GM12878 (cell line): ENCODE results near the gene PPT2. TPM values are rescaled to one million over a fixed set of nuclear protein-coding genes. Genes with fewer than 3 reads are reported as not detected.

ENCODE experiments used
- ATAC-seq: fragments of 200-7000 bp; cut with Tn5 transposase; 3 replicates; pipeline ENCODE4 v1.9.1; 2020; ENCODE audit warnings: mild to moderate bottlenecking, moderate library complexity
- BruUV-seq: library from RNA; stranded (reverse); fragments of 400-500 nt; replicated peaks from 2 replicates; lab custom pipeline; 2021; lab: Mats Ljungman, UMichigan
- CTCF ChIA-PET: fragments of 300-600 bp; sonication (Branson Sonifier 250); formaldehyde crosslinking; extraction: SDS; loops from one replicate; lab custom pipeline; 2021; ENCODE audit warnings: inconsistent platforms; lab: Yijun Ruan, JAX
- POLR2A ChIA-PET: fragments of 350-600 bp; formaldehyde crosslinking; extraction: SDS; loops from one replicate; lab custom pipeline; 2021; ENCODE audit warnings: inconsistent platforms; lab: Charles Lee
- RAD21 ChIA-PET: fragments of 300-600 bp; sonication (Branson Sonifier 250); formaldehyde crosslinking; loops from one replicate; lab custom pipeline; 2023; ENCODE audit warnings: antibody characterized with exemption; ENCODE audit not compliant: unreplicated experiment; lab: Charles Lee
- SMC1A ChIA-PET: fragments of 300-600 bp; sonication (Branson Sonifier 250); formaldehyde crosslinking; loops from one replicate; lab custom pipeline; 2023; ENCODE audit not compliant: unreplicated experiment, uncharacterized antibody; lab: Charles Lee
- DNase-seq: peaks from one replicate; pipeline ENCODE4 v3.0.0-alpha.2; 2011; ENCODE audit warnings: low read depth, low spot score
- FAIRE-seq: peaks from 3 replicates; lab custom pipeline; 2011; peaks lifted over from hg19 to GRCh38; lab: Jason Lieb, UNC
- H2AFZ ChIP-seq: 2 replicates; pipeline ENCODE4 v1.6.0; 2011; ENCODE audit warnings: low read depth, low read length, control low read depth; ENCODE audit not compliant: control insufficient read depth
- H3K27ac ChIP-seq: 2 replicates; pipeline ENCODE4 v1.5.1; 2011; ENCODE audit warnings: control low read depth; ENCODE audit not compliant: control insufficient read depth, insufficient read depth
- H3K27me3 ChIP-seq, 2 experiments: replicated peaks in 1 of 2; 2 replicates each; pipeline versions ENCODE4 v1.6.0 to v1.6.1; 2011; ENCODE audit warnings: low read length in 1 of 2; ENCODE audit not compliant: control insufficient read depth in 2 of 2, insufficient read depth in 2 of 2
- H3K36me3 ChIP-seq, 2 experiments: 2 replicates each; pipeline ENCODE4 v1.5.1; 2011; ENCODE audit warnings: low read length in 1 of 2; ENCODE audit not compliant: control insufficient read depth in 2 of 2, insufficient read depth in 2 of 2
- H3K4me1 ChIP-seq: 2 replicates; pipeline ENCODE4 v1.6.1; 2011; ENCODE audit warnings: mild to moderate bottlenecking, low read length, moderate library complexity, mixed read lengths; ENCODE audit not compliant: control insufficient read depth, insufficient read depth
- H3K4me2 ChIP-seq: 2 replicates; pipeline ENCODE4 v1.6.0; 2011; ENCODE audit warnings: control low read depth; ENCODE audit not compliant: control insufficient read depth, insufficient read depth
- H3K4me3 ChIP-seq: fragments of 200-600 bp; sonication (generic); 2 replicates; pipeline ENCODE4 v1.5.1; 2016
- H3K79me2 ChIP-seq: 2 replicates; pipeline ENCODE4 v1.6.0; 2011; ENCODE audit warnings: low read length; ENCODE audit not compliant: control insufficient read depth, insufficient read depth
- H3K9ac ChIP-seq: 2 replicates; pipeline ENCODE4 v1.8.0; 2011; ENCODE audit warnings: low read length, control low read depth, mixed read lengths; ENCODE audit not compliant: control insufficient read depth, insufficient read depth
- H3K9me3 ChIP-seq: replicated peaks from 3 replicates; pipeline ENCODE4 v1.5.1; 2011; ENCODE audit warnings: mild to moderate bottlenecking, low read length; ENCODE audit not compliant: control insufficient read depth, insufficient read depth
- H4K20me1 ChIP-seq: 2 replicates; pipeline ENCODE4 v1.6.0; 2011; ENCODE audit not compliant: control insufficient read depth, insufficient read depth
- E4F1 ChIP-seq: fragments of 450-650 bp; IDR thresholded peaks from 2 replicates; pipeline ENCODE4 v1.6.1; 2018; ENCODE audit warnings: borderline replicate concordance, mild to moderate bottlenecking; ENCODE audit not compliant: partially characterized antibody
- ESRRA ChIP-seq: IDR thresholded peaks from 2 replicates; pipeline ENCODE4 v1.6.1; 2012; ENCODE audit warnings: mild to moderate bottlenecking, low read length, improper control_type of control experiment
- IKZF2 ChIP-seq, 2 experiments: fragments of 450-650 bp; IDR thresholded peaks; 2 replicates each; pipeline ENCODE4 v1.6.1; 2017; ENCODE audit warnings: mild to moderate bottlenecking in 2 of 2, moderate library complexity in 2 of 2
- MYB ChIP-seq: fragments of 150-350 bp; IDR thresholded peaks from 2 replicates; pipeline ENCODE4 v1.6.1; 2014; ENCODE audit warnings: mild to moderate bottlenecking, low read depth, low read length, borderline replicate concordance
- NFYA ChIP-seq: IDR thresholded peaks from 2 replicates; pipeline ENCODE4 v1.6.1; 2011; ENCODE audit warnings: low read depth, mild to moderate bottlenecking, low read length, improper control_type of control experiment, borderline replicate concordance
- SMAD1 ChIP-seq: fragments of 450-650 bp; IDR thresholded peaks from 2 replicates; pipeline ENCODE4 v1.6.1; 2018; ENCODE audit warnings: mild to moderate bottlenecking, low read depth; ENCODE audit not compliant: partially characterized antibody
- WGBS: methylation state at CpG from one replicate; pipeline ENCODE4 v1.1.6; 2016; ENCODE audit warnings: low lambda C conversion rate; ENCODE audit not compliant: insufficient replicate concordance, insufficient coverage; ENCODE audit errors: missing lambda C conversion rate; 5-methylcytosine and 5-hydroxymethylcytosine counted together
- in situ Hi-C: fragments of 300-500 bp; cut with MboI; formaldehyde crosslinking; loops from 9 replicates; pipeline ENCODE4 v1.14.3; 2018; ENCODE audit warnings: mixed read lengths
- intact Hi-C: fragments of 100-400 bp; cut with micrococcal nuclease; formaldehyde crosslinking; loops from one replicate; pipeline ENCODE4 v1.14.2; 2022; ENCODE audit not compliant: unreplicated experiment
- polyA plus RNA-seq, 11 experiments: library from polyadenylated mRNA; depleted of rRNA in 4 of 11; unstranded in 6 of 11; stranded (reverse) in 5 of 11; fragments of >200 nt; fragmentation: Nextera tagmentation in 4 of 11; fragmentation: Illumina TruSeq in 1 of 11; extraction: Ambion mirVana in 4 of 11; extraction: Trizol in 1 of 11; gene quantifications; 1 replicate in 1 of 11; 2 replicates in 10 of 11; pipeline versions ENCODE4 v1.2.1 to v1.2.3, GENCODE V29; 2011 to 2016; ENCODE audit warnings: inconsistent platforms in 2 of 11, missing spikeins in 2 of 11, low read depth in 1 of 11
- total RNA-seq, 4 experiments: library from RNA; depleted of rRNA in 3 of 4; stranded (reverse); fragments of >200 nt in 3 of 4; fragmentation: Illumina TruSeq in 1 of 4; extraction: Trizol in 1 of 4; gene quantifications; 2 replicates each; pipeline versions ENCODE4 v1.2.1 to v1.2.3, GENCODE V29; 2013 to 2021
- TF ChIP-seq, protein P1 (sequence below): fragments of 450-650 bp; formaldehyde crosslinking; IDR thresholded peaks from 2 replicates; pipeline ENCODE4 v1.4.0; 2020; ENCODE audit warnings: mild to moderate bottlenecking, moderate library complexity

PPT2 gene
- total and polyA plus RNA-seq, 10 of the 15 experiments (the other 5 are each of a cell fraction or from before 2014, with no cell fraction given) = 1.3 to 25.5 (median 5.5) TPM

GRCh38 chr6:32181915-32182529 lies 28.1 kb downstream of the PPT2 start:
- no peak overlapping the region for H3K27ac ChIP-seq
- H3K27me3 ChIP-seq = no peaks in the 10 kb centered on the region
- intact Hi-C loops = no loop called here
- DNase-seq (no peak), ATAC-seq (no peak), FAIRE-seq (no peak)
- no peak overlapping the region for H3K9ac ChIP-seq
- POLR2A ChIA-PET = interaction anchor here (0.6 kb wide), 1 partner anchor 10 kb away, joined by 3 read pairs; no protein-coding TSS in a partner anchor
- CTCF ChIA-PET = interaction anchor here (1.0 kb wide), 1 partner anchor 13 kb away, joined by 4 read pairs; no protein-coding TSS in a partner anchor
- no peak overlapping the region for H2AFZ ChIP-seq
- peaks cover 4 to 7% of the 10 kb centered on the region in 2 experiments; a peak in 3 of 4 replicates for H3K36me3 ChIP-seq
- in situ Hi-C loops = no loop called here
- no peaks in the 10 kb centered on the region for H4K20me1 ChIP-seq
- no peak overlapping the region for H3K4me3 ChIP-seq
- SMC1A ChIA-PET = interaction anchor here (1.5 kb wide), 1 partner anchor 14 kb away, joined by 3 read pairs; no protein-coding TSS in a partner anchor
- peaks cover 14% of the 10 kb centered on the region for H3K79me2 ChIP-seq
- RAD21 ChIA-PET = interaction anchor here (1.2 kb wide), 1 partner anchor 13 kb away, joined by 3 read pairs; no protein-coding TSS in a partner anchor
- no peaks in the 10 kb centered on the region for H3K9me3 ChIP-seq
- no peak for TF ChIP-seq NFYA
- no peak for TF ChIP-seq MYB
- TF ChIP-seq SMAD1 = no peak
- TF ChIP-seq ESRRA = no peak
- TF ChIP-seq, protein P1, sequence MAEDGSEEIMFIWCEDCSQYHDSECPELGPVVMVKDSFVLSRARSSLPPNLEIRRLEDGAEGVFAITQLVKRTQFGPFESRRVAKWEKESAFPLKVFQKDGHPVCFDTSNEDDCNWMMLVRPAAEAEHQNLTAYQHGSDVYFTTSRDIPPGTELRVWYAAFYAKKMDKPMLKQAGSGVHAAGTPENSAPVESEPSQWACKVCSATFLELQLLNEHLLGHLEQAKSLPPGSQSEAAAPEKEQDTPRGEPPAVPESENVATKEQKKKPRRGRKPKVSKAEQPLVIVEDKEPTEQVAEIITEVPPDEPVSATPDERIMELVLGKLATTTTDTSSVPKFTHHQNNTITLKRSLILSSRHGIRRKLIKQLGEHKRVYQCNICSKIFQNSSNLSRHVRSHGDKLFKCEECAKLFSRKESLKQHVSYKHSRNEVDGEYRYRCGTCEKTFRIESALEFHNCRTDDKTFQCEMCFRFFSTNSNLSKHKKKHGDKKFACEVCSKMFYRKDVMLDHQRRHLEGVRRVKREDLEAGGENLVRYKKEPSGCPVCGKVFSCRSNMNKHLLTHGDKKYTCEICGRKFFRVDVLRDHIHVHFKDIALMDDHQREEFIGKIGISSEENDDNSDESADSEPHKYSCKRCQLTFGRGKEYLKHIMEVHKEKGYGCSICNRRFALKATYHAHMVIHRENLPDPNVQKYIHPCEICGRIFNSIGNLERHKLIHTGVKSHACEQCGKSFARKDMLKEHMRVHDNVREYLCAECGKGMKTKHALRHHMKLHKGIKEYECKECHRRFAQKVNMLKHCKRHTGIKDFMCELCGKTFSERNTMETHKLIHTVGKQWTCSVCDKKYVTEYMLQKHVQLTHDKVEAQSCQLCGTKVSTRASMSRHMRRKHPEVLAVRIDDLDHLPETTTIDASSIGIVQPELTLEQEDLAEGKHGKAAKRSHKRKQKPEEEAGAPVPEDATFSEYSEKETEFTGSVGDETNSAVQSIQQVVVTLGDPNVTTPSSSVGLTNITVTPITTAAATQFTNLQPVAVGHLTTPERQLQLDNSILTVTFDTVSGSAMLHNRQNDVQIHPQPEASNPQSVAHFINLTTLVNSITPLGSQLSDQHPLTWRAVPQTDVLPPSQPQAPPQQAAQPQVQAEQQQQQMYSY = no peak
- no peak for TF ChIP-seq IKZF2 (IDR thresholded peaks at IDR 0.05)
- no peak for TF ChIP-seq E4F1
- WGBS = 85% methylated on average over 10 of the region's 10 CpGs
- no TSS peak for BruUV-seq
- no peak overlapping the region for H3K4me2 ChIP-seq
- peaks cover 12% of the 10 kb centered on the region for H3K4me1 ChIP-seq
